Panc1 (cell line): Measurements from ENCODE around the gene INHA. TPM values are rescaled to one million over a fixed set of nuclear protein-coding genes. Genes with fewer than 3 reads are reported as not detected.

Source experiments
- ATAC-seq: fragments of 200-7000 bp; cut with Tn5 transposase; 2 replicates; pipeline ENCODE4 v1.9.1; 2020; ENCODE audit warnings: mild to moderate bottlenecking, moderate library complexity
- BruUV-seq: library from RNA; stranded (reverse); fragments of 400-500 nt; replicated peaks from 2 replicates; lab custom pipeline; 2021; lab: Mats Ljungman, UMichigan
- CTCF ChIA-PET: fragments of 300-600 bp; sonication (Branson Sonifier 250); formaldehyde crosslinking; loops from one replicate; lab custom pipeline; 2022; ENCODE audit warnings: antibody characterized with exemption; lab: Charles Lee
- POLR2A ChIA-PET: fragments of 300-600 bp; sonication (Branson Sonifier 250); formaldehyde crosslinking; loops from one replicate; lab custom pipeline; 2022; ENCODE audit warnings: antibody characterized with exemption; lab: Charles Lee
- DNase-seq: peaks from one replicate; pipeline ENCODE4 v3.0.0-alpha.2; 2010; ENCODE audit warnings: low read depth, low spot score
- H3K27ac ChIP-seq: 2 replicates; pipeline ENCODE4 v1.5.1; 2011; ENCODE audit warnings: mild to moderate bottlenecking, low read length, inconsistent platforms
- H3K27me3 ChIP-seq: fragments of 200-500 bp; sonication (Bioruptor generic); 2 replicates; pipeline ENCODE4 v1.6.0; 2014; ENCODE audit warnings: low read length, inconsistent platforms; ENCODE audit not compliant: control insufficient read depth, insufficient read depth
- H3K36me3 ChIP-seq: fragments of 200-500 bp; sonication (Bioruptor generic); 2 replicates; pipeline ENCODE4 v1.5.1; 2014; ENCODE audit warnings: inconsistent platforms, mild to moderate bottlenecking, low read length, moderate library complexity; ENCODE audit not compliant: control insufficient read depth, insufficient read depth
- H3K4me1 ChIP-seq: 2 replicates; pipeline ENCODE4 v1.5.1; 2011; ENCODE audit warnings: inconsistent platforms, mild to moderate bottlenecking, low read length, moderate library complexity; ENCODE audit not compliant: control insufficient read depth, insufficient read depth
- H3K4me3 ChIP-seq, 2 experiments: 2 replicates each; pipeline ENCODE4 v1.5.1; 2011 to 2012; ENCODE audit warnings: low read depth in 2 of 2, low read length in 2 of 2, mild to moderate bottlenecking in 2 of 2, inconsistent platforms in 1 of 2, moderate library complexity in 1 of 2
- H3K9me3 ChIP-seq: fragments of 200-500 bp; sonication (Bioruptor generic); 2 replicates; pipeline ENCODE4 v1.5.1; 2014; ENCODE audit warnings: low read depth, mild to moderate bottlenecking, inconsistent platforms, low read length, moderate library complexity; ENCODE audit not compliant: control insufficient read depth, insufficient read depth
- CTCF ChIP-seq: fragments of 450-650 bp; IDR thresholded peaks from 2 replicates; pipeline ENCODE4 v1.5.1; 2017; ENCODE audit warnings: mild to moderate bottlenecking
- POLR2AphosphoS5 ChIP-seq: IDR thresholded peaks from 2 replicates; pipeline ENCODE4 v1.6.1; 2012; ENCODE audit warnings: mild to moderate bottlenecking, low read depth, low read length, moderate library complexity
- REST ChIP-seq, 2 experiments: IDR thresholded peaks; 2 replicates each; pipeline ENCODE4 v1.6.1; 2011 to 2012; ENCODE audit warnings: low read depth in 2 of 2, control low read depth in 1 of 2, low read length in 1 of 2, mild to moderate bottlenecking in 1 of 2, moderate library complexity in 1 of 2; ENCODE audit not compliant: insufficient read depth in 1 of 2
- SIN3A ChIP-seq: IDR thresholded peaks from 2 replicates; pipeline ENCODE4 v1.6.1; 2012; ENCODE audit warnings: low read depth, mild to moderate bottlenecking, low read length, moderate library complexity, borderline replicate concordance; ENCODE audit not compliant: insufficient read depth
- TCF7L2 ChIP-seq: IDR thresholded peaks from 2 replicates; pipeline ENCODE4 v1.6.1; 2011; ENCODE audit warnings: mild to moderate bottlenecking, low read depth, low read length, inconsistent platforms
- in situ Hi-C: cut with HindIII; loops from 2 replicates; pipeline ENCODE4 v1.10.0; 2016; ENCODE audit warnings: low sequenced_read_pairs, low pct_unique_long_range_greater_than_20kb
- intact Hi-C: fragments of 100-400 bp; cut with micrococcal nuclease; formaldehyde crosslinking; loops from one replicate; pipeline ENCODE4 v1.10.0; 2022; ENCODE audit not compliant: unreplicated experiment
- total RNA-seq: library from RNA; stranded (reverse); gene quantifications from one replicate; pipeline ENCODE4 v1.2.1, GENCODE V29; 2021; ENCODE audit not compliant: unreplicated experiment

INHA gene
- total RNA-seq, 1 experiment from 2014 or later = 1.2 TPM

- Histone ChIP-seq H3K9me3 (no peaks in the 10 kb centered on the region), H3K27me3 (no peaks in the 10 kb centered on the region), H3K27ac (no peak overlapping the region), H3K4me1 (no peaks in the 10 kb centered on the region), H3K4me3 (no peak overlapping the region), H3K36me3 (0 out of 2 replicates have a peak, but pooled peaks cover under 1% of the 10 kb centered on the region)
- intact Hi-C loops = no loop called here
- CTCF ChIA-PET = no interaction called here
- DNase-seq (no peak), ATAC-seq (no peak)
- BruUV-seq = no TSS peak
- POLR2A ChIA-PET = no interaction called here
- no peak for TF ChIP-seq SIN3A
- TF ChIP-seq REST (IDR thresholded peaks at IDR 0.05; ENCODE audit: insufficient read depth in 1 of 2, low read depth in 2 of 2, low read length in 1 of 2) = no peak
- TF ChIP-seq POLR2AphosphoS5 = no peak
- TF ChIP-seq CTCF = no peak
- in situ Hi-C loops = no loop called here
Measured at GRCh38 chr2:219611306-219611705, 39.2 kb downstream of the INHA start.

GRCh38 chr2:219611866-219612576 lies 39.9 kb downstream of the INHA start:
- Histone ChIP-seq H3K36me3 (no peaks in the 10 kb centered on the region), H3K27ac (no peak overlapping the region), H3K4me1 (no peaks in the 10 kb centered on the region), H3K9me3 (no peaks in the 10 kb centered on the region), H3K27me3 (no peaks in the 10 kb centered on the region), H3K4me3 (no peak overlapping the region)
- DNase-seq (no peak), ATAC-seq (no peak)
- intact Hi-C loops (no loop called here), in situ Hi-C loops (no loop called here)
- TF ChIP-seq TCF7L2 = no peak
- no peak for TF ChIP-seq REST (IDR thresholded peaks at IDR 0.05; ENCODE audit: insufficient read depth in 1 of 2, low read depth in 2 of 2, low read length in 1 of 2)
- no peak for TF ChIP-seq CTCF
- no peak for TF ChIP-seq SIN3A
- no peak for TF ChIP-seq POLR2AphosphoS5
- ChIA-PET CTCF (no interaction called here), POLR2A (interaction anchor here (0.5 kb wide), 1 partner anchor 11 kb away, joined by 3 read pairs; no protein-coding TSS in a partner anchor)
- no TSS peak for BruUV-seq
